HG03469 (cell line): ENCODE data around the gene NF1.
"Not testable (repeated sequence)": the region's sequence is repeated elsewhere in the genome, so short reads cannot be mapped to it uniquely, and the experiment has no call there.

Source experiments
- ATAC-seq: cut with Tn5 transposase; IDR thresholded peaks from one replicate; pipeline ENCODE4 v1.9.1; 2021; ENCODE audit warnings: mild to moderate bottlenecking, moderate library complexity, moderate number of reproducible peaks; ENCODE audit not compliant: unreplicated experiment

The NF1 gene

DNA sequence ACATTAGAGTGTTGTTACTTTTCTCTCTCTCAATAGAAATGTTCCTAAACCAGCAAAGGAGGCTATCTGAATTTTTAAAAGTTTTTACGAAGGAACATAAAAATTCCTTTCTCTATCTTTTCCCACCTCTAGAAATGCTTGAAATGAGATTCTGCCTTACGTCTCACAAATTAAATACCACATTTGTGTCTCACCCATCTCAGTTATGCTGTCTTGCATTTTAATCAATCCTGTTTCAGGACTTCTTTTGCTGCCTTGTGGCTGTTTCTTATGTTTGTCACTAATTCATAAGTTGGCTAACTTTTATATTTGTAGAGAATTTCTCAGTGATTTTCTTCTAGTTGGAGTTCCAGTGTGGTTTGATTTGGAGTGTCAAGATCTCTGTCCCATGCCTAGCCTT, 198.8 kb downstream of the NF1 start:
- ATAC-seq = no peak

DNA sequence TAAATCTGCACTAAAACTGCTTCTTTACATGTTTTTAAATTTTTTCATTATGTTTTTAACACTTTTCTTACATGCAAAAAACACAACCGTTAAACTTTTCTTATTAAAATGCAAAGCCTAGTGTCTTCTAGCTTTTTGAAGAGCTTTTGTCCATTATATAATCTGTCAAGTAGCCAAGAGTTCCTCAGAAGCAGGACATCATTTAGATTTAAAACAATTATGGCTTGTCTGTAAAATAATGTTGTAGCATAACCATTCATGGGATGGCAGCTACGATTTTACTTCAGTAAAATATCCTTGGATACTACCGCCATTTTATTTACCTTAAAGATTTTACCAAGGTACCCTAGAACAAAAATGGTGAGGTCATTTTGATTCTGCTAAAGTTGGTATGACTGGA, 199.5 kb downstream of the NF1 start:
- no peak for ATAC-seq

DNA sequence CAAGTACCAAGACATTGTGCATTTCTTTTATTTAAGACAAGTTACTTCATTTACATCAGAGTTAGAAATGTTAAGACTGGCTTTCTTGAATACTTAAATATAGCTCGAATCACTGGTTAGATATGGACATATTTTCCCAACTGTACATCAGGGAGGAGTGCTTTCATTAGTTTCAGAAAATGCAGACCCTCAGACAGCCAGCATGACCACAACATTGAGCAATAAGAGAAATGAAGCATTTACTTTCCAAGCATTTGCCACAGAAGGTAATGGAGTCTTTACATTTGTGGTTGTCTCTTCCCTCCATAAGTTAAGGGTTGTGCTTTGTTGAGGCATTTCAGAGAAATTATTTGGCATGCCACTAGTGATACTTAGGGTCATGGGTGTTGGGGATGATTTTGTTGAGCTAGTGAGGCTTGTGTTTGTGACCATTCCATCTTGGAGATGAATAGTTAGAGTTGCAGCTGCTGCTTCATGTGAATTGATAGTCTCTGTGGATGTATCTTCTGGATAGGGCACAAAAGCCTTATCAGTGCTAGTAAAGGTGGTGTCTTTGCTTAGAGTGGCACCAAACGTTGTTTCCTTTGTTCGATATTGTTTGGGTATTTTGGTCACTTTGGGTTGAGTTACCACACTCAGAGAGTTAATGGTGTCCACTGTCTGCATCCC, 200.2 kb downstream of the NF1 start:
- ATAC-seq = no peak

DNA sequence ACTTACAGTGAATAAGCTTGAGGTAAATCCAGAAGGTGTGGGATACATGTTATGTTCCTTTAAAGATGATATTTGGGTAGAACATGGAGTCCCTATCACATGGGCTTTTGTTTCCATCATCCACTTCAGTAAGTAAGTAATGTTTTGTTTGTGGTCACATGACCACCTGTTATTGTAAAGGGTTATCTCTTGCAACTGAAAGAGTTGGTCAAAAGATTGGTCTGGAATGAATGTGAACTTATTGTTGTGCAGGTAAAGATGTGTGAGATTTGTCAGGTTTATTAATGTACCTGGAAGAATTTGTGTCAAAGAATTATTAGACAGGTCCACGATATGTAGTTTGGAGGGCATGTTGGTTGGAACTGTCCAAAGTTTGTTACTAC, 200.7 kb downstream of the NF1 start:
- ATAC-seq = no peak

DNA sequence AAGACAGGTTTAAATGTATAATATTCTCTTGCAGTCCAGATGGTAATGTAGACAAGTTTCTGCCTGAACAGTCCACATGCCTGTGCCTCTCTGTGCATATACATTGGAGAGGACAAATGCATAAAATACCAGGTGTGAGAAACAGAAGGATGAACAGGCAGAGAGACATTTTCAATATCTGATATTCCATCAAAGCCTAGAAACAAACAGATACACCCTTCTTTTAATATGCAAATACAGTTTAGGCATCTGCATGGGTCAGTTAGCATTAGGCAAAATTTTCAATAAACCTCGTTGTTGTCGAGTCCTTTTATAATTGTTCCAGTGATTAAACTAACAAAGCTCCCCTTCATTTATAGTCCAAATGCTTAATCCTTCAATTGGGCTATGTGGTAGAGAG, 201.4 kb downstream of the NF1 start:
- ATAC-seq = no peak

DNA sequence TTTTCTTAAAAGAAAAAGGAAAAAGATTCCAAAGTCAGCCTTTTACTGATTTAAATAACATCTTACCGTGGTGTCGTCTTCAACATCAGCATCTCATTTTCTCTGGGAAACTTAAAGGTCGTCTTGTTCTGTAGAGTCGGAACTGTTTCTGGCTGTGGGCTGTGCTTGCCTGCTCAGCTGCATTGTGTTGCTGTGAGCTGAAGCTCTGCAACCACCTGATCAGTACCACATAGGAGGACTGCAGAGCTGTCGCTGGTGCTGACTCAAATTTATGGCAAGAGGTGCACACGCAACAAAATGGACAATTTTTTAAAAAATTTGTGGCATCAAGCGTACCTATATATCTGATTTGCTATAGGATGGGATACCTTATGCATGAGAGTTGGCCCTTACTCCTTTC, 202.3 kb downstream of the NF1 start, which contains the start of gene OMG:
Gene OMG (minus strand): TSS at position 150 of the 400 bp plus-strand sequence. CDS start 908 bp downstream, outside the sequence.
- ATAC-seq = no peak

DNA sequence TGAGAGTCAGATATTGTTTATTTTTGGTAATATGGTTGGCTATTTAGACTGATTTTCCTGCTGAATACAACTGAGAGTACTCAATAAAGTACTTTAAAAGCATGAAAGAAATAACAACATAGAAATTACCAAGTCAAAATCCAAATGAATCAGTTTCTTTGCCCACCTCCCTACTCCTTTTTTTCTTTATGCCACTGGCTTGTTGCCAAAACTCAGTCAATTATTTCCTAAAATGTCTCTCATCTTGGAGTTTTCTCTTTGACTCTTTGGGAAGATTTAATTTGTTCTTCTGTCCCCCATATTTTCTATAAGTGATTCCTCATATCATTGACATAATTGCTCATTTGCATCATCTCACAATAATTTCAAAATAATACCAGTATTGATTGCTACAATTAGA, 204.8 kb downstream of the NF1 start:
- no peak for ATAC-seq

DNA sequence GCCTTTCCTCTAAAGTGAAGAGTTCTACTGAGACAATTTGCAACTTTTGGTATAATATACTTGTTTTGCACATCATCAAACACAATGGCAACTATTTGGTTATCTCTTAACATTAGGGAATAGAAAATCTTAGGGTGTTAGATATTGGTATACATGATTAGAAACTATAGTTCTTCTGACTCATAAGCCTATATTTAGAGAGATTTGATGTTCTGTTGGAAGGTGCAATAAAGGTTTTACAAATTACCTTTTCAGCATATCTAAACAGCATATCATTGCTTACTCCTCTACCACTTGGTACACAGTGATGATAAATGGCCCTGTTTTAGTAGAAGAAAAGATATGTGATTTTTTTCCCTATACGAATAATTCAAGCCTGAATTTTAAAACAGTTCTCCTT, 212.9 kb downstream of the NF1 start:
- no peak for ATAC-seq

DNA sequence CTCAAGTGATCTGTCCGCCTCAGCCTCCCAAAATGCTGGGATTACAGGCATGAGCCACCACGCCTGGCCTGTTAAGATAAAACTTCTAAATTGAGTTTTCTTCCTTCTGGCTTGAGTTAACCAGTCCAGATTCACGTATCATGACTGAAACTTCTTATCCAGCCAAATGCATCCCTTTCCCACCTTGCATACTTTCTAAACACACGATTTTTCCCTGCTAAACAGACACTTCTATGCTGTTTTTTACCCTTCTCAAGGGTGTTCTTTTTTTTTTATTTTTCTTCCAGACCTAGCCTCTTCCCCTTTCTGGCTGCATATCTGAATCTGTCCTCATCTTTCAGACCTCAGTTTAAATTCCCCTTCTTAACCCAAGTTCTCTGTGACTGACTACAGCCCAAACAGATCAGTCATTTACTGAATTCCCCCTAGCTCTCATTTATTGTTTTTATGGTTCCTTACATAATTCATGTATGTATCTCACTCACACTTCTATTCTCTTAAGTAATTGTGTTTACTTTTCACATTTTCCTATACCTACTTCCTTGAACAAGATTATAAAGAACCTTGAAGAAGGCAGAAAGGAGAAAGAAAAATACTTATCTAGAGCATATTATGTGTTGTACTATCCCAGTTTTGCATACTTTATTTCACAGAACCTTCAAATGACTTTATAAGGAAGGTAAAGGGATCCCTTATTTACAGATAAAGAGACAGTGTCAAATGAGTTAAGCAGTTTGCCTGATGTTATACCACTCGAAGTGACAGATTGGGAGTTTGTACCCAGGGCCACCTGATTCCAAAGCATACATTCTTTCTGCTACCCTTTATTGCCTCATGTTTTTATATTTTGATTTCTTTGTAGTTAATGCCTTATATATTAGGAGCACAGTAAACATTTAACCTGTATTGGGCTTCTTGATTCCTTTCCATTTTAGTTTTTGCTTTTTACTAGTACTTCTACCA, 213.9 kb downstream of the NF1 start:
- ATAC-seq = no peak

DNA sequence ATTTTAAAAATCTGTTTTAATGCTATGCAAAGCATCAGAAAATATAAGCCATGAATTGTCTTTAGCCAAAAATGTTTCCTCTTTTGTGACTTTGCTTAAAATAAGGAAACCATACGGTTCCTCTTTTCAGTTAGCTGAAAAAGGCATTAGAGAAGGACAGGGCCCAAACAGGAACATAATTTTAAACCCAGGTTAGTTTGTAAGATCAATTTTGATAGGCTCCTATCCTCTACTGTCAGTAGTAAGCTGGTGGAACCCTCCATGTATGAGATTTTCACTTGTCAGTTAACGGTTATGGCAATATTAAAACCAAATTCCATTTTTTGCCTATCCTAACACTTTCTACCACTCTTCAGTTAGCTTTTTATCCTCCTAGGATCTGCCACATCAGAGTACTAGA, 214.8 kb downstream of the NF1 start:
- no peak for ATAC-seq

DNA sequence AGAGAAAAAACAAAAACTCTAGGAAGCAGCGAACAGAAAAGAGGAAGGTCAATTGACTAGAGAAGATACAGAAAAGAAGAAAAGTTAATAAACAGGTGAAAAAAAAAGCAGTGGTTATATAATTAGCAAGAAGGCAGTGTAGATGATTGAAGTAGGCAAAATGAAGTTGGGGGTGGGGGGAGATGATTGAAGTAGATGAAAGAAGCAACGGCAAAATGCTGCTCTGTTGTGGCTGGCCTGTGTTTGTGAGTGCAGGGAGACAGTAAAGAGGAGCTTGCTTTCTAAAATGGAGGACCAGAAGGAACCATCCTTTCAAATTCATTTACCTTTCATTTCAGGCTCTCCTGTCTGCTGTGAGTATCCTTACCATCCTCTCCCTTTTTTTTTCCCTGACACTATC, 215.5 kb downstream of the NF1 start:
- ATAC-seq = no peak

DNA sequence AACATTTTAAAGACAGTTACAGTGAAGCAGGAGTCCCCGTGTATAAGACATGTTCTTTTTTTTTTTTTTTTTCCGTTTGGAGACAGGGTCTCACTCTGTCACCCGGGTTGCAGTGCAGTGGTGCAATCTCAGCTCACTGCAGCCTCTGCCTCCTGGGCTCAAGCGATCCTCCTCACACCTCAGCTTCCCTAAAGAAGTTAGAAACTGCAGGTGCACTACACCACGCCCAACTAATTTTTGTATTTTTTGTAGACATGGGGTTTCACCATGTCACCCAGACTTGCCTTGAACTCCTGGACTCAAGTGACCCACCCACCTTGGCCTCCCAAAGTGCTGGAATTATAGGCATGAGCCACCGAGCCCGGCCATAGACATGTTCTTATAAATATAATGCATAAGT, 216.1 kb downstream of the NF1 start:
- no peak for ATAC-seq

DNA sequence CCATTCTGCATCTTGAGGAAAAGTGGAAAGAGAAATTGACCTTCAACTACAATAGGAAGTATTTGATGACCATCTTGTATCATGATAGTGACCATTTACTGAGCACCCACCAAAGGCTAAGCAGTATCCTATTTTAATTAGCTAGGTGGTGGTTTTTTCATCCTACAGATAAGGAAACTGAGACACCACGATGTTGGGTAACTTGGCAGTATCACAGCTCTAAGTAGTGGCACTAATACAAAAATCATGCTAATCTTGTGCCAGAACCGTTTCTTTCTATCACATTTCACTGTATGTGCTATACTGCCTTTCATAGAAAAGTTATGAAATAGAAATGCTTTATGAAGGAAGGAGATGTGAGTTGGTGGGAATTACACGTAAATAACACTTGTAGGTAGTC, 216.7 kb downstream of the NF1 start:
- no peak for ATAC-seq

DNA sequence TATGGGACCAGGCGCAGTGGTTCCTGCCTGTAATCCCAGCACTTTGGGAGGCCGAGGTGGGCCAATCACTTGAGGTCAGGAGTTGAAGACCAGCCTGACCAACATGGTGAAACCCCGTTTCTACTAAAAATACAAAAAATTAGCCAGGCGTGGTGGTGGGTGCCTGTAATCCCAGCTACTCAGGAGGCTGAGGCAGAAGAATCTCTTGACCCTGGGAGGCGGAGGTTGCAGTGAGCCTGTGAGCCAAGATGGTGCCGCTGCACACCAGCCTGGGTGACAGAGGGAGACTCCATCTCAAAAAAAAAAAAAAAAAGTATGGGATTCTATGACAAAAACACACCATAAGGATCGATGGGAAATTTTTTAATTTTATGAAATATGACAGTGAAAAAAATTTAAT, 217.4 kb downstream of the NF1 start:
- not testable (repeated sequence) for ATAC-seq

DNA sequence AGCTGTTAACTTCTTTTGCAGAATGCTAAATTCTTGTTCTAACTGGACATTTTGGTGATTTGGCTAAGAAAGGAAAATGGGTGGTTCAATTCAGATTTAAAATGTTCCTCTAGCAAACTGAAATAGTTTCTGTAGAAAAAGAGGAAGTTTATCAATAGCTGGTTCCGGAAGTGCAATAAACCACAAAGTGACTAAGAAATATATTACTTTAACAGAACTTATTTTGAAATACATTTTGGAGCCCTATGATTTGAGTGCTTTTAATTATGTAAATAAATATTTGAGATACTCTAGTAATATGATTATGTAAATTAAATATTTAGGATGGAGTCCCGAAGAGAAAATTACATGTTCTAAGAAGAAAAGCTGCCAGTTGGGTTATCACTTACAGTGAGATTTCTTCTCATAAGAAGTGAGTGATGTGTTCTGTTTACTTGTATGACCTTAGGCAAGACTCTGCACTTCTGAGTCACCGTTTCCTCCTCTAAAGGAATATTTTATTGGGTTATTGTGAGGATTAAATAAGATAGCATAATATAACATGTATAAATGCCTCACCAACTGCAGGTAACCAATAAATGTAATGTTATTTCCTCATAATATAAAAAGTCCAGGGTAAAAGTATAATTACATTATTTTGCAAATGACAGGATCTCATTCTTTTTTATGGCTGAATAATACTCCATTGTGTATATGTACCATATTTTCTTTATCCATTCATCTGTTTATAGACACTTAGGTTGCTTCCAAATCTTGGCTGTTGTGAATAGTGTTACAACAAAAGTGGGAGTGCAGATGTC, 219.4 kb downstream of the NF1 start, which contains the start of gene EVI2B:
Gene EVI2B (minus strand): TSS at position 73 of the 800 bp plus-strand sequence. CDS start 8,445 bp downstream, outside the sequence.
- no peak for ATAC-seq

DNA sequence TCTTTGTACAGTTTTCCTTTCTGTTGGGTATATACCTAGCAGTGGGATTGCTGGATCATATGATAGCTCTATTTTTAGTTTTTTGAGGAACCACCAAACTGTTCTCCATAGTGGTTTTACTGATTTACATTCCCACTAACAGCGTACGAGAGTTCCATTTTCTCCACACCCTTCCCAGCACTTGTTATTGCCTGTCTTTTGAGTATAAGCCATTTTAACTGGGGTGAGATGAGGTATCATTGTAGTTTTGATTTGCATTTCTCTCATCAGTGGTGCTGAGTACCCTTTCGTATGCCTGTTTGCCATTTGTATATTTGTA, 220.0 kb downstream of the NF1 start:
- no peak for ATAC-seq

DNA sequence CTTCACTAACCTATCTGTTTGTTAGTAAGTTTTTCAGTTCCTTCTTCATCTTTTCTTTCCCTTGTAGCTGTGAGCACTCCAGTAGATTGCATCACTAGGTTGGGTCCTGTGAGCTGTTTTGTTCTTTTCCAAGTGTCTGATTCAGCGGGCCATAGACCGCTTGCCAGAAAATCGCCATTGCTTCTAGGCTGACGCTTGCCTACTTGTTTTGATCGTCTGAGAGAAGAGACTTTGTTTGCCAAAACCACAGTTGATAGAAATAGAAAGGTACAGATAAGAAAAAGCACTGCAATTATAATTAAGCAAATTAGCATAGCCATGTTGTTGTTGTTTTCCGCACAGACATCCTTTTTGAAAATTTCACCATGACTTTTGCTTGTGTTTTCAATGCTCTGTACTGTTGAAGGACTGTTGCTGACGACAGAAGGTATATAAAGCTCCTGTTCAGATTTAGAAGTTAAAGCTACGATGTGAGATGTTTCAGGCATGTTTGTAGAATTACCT, 223.6 kb downstream of the NF1 start:
- no peak for ATAC-seq

DNA sequence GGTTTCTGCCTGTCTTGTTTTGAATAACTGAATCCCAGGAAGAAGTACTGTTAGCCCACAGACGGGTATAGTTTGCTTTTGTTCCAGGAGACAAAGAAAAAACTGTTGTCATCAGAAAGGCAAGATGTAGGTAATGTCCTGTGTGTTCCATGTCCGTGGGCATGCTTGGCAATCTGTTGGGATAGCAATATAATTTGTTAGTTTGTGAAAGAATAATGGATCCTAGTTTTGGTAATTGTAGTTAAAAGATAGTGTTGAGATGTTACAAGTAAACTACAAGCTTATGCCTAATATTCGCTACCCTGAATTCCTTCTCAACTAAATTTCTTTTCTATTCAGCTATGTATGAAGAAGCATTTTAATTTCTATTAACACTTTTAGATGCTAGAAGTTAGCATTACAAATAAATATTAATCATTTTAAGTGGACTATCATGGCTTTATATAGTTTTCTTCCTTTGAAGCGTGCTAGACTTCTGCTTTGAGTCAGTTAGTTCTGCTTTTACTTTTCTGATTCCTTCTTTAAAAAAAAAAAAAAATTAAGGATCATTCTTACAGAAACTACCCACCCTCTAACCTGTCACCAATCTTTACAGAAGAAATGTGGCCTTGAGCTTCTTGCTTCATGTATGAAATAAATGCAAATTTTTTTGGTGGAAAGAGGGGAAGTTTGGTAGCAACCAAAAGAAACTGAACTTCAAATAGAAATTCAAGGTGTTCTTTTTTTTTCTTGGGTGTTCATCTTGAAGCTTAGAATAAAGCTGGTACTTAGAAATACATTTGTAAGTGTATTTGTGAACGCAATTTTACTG, 224.3 kb downstream of the NF1 start:
- no peak for ATAC-seq

DNA sequence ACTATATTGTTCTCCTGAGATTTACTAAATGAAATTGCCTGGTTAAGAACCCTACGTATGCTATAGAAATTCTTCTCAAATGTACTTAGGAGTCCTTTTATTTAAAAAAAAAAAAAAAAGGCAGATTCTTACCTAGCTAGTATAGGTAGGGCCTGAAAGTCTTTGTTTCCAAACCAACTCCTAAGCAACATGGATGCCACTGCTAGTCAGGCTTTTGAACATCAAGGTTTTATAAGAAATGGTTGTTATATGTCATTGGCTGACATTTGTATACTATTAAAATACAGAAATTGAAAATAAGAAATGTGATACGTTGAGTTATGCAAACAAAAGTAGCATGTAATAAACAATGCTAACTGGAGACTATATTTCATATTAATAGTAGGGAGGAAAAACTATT, 225.5 kb downstream of the NF1 start:
- no peak for ATAC-seq

DNA sequence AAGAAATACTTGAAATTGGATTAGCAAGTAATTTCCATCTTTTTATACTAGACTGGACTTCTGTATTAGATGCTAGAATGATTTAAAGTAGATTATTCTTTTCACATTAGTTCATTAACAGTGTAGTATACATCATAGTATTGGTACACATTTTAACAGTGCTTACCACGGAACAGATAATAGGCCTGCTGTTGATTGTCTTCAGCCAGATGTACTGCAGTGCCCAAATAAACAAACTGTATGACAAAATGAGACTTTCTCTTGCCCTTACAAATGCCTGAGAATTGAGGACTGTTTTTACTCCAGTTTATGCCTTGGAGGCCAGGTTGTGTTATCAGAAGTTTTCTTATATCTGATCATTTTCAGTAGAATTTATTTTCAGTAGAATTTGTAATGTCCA, 226.0 kb downstream of the NF1 start:
- ATAC-seq = no peak
